Forelimb muscle (tissue), 1 donor: ENCODE measurements around the gene FAF1. TPM values are rescaled to one million over a fixed set of nuclear protein-coding genes. Genes with fewer than 3 reads are reported as not detected.

ENCODE experiments used
- DNase-seq: peaks from one replicate; pipeline ENCODE4 v3.0.0-alpha.2; 2013; ENCODE audit warnings: low read depth
- polyA plus RNA-seq: library from polyadenylated mRNA; unstranded; fragments of 120-200 nt; gene quantifications from one replicate; pipeline ENCODE4 v1.2.1, GENCODE V29; 2013; ENCODE audit not compliant: insufficient read length

FAF1 gene
- polyA plus RNA-seq, 1 donor, result 42.8 TPM

DNA sequence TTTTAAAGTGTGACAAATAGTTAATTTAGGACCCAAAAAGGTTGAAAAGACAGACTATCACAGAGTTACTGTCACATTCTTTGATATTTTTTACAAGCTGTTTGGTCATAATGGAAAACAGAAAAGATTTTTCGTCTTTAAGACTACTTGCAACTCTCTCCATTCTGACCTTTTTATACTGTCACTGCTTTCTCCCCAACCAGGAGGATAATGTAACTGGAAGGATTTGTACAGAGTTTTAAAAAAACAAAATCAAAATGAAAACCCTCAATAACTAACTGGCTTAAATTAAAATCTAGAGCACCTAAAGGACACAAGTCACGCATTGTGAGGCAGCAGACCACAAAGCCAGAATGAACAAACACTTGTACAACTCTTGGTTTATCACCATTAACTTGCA, 257.7 kb downstream of the FAF1 start:
- no peak for DNase-seq

DNA sequence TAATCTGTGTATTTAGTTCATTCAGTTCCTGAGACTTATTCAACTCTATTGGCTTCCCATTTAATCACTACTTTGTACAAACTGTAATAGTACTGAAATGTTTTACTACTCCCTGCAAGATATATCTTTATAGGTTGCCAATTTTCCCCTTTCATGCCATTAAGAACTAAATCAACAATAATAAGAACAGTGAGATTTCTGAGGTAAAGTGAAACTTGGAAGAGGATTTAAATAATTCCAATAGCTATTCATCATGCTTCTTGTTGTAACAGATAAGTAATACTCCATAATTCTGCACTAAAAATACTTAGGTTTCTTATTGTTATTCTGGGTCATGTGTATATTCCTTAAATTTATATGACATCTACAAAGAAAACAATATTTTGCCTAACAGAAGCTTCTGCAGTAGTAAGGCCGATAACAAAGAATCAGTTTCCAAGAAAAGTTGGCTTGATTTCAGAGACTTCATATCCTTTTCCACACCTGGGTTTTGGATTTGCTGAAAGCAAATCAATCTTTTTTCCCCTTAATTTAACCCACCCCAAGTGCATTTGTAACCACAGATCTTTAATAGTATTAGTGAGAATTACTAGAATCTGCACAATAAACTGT, 258.3 kb downstream of the FAF1 start:
- no peak for DNase-seq

DNA sequence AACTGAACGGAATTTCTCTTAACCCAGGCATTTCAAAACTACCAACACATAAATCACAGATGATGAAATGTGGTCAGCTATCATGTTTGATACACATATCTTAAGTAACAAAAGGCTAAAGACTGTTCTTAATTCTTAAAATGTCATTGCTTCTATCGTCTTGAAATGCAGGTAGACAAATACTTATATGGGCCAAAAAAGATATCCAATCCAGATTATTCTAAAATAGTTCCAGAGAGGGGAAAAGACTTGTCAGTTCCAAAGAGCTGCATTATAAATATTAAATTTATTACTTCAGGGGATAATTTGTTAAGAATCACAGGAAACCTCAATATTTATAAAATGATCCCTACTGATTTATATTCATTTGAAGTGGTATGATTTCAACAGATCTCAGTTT, 259.4 kb downstream of the FAF1 start:
- no peak for DNase-seq

DNA sequence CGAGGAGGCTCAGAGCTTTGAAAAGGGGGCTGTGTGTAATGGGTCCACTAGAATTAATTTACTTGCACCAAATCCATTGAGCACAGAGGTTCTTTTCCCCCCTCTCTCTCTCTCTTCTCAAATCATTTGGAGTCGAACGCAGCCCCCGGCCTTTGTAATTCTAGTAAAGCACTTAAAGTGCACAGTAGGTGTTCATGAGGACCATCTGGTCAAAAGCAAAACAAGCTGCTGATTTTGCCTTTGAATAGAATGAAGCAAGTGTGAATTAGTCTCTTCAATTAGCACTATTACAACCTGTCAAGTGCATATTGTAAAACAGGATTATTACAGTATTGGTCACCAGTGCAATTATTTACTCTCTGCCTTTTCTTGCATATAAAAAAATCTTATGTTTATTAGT, 259.9 kb downstream of the FAF1 start:
- no peak for DNase-seq

DNA sequence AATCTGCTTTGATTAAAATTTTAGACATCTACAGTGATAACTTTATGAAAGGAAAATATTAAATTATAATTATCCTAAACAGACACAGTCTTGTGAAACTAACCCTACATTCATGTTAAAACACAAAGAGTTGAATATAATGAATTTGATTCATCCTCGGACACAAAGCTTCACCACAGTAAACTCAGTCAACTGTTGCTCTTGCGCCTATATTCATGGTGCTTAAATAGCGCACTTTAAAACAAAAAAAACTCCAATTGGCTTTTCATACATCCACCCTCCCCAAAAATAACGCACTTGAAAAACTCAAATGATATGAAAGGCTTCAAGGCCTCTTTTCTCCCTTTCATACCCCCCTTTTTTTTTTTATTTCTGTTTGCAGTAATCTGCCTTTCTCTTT, 260.3 kb downstream of the FAF1 start:
- no peak for DNase-seq

DNA sequence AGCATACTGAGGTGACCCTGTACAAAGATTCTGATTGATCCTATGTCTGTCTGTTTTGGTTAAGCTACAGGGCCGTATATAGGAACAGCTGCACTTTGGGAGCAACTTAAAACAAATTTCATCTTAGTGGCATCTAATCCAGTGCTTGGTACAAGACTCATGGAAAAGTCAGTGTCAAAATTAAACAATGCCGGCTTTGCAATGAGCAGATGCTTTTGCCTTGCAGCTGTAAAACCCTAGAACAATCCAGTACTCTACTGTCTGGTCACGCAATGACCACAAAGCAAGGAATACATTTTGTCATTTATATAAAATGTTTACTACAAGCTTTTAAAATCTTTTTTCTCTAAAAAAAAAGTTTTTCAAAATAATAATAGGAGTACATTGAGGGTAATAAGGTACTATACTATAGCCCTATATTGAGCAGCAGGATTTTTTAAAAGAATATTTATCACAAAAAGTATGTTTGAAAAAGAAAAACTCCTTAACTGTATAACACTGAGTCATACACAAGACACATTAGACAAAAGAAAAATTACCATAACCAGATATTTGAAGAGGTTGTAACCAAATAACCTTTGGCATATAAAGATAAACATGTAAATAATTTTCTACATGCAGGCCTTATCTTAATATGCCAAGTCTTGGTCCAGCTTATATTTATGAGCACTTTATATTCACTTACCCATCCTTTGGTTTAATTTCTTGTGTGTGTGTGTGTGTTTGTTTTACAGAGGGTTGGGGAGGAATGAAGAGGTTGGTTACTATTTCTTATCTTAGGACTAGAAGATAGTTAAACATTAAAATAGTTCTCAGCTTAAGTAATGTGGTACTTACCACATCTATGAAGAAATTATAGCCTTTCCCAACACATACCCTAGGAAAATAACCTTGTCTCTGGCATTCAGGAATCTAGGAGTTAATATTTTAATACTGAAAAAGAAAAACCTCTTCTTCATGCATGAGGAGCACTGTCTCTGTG, 262.3 kb downstream of the FAF1 start:
- DNase-seq, result no peak

- DNase-seq, result no peak
Measured at GRCh38 chr1:50693829-50694228, 266.2 kb downstream of the FAF1 start.

- DNase-seq, result no peak
Measured at GRCh38 chr1:50684185-50684584, 275.9 kb downstream of the FAF1 start.

DNA sequence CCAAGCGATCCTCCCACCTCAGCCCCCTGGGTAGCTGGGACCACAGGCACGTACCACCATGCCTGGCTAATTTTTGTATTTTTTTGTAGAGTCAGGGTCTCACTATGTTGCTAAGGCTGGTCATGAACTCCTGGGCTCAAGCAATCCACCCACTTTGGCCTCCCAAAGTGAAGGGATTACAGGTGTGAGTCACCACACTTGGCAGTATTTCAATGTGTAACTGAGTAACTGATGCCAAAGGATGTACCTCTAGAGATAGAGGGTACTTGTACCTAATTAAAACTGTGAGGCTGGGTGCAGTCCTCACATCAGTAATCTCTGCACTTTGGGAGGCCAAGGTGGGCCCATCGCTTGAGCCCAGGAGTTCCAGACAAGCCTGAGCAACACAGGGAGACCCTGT, 278.1 kb downstream of the FAF1 start:
- DNase-seq, result no peak

GRCh38 chr1:50667710-50668356, 292.2 kb downstream of the FAF1 start:
- no peak for DNase-seq

- no peak for DNase-seq
Measured at GRCh38 chr1:50667272-50667671, 292.8 kb downstream of the FAF1 start.

GRCh38 chr1:50666849-50667248, 293.2 kb downstream of the FAF1 start:
- DNase-seq, result no peak

GRCh38 chr1:50665413-50665812, 294.7 kb downstream of the FAF1 start:
- no peak for DNase-seq

DNA sequence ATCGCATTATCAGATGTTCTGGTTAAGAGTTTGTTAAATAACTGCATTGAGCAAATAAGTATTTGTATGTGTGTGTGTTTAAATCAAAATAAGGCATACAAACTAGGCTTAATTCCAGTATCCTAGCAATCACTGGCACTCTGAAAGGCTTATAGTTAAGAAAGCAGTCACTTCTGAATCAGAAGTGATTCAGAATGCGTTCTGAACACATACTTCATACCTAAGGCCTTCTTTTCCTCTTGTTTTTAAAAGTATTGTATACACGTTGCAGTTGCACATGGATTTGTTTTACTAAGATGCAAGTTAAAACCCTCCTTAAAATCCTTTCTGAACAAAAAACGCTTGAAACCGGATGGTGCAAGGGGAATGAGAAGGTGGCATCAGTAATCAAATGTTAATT, 298.4 kb downstream of the FAF1 start:
- DNase-seq, result no peak

GRCh38 chr1:50659107-50659662, 300.9 kb downstream of the FAF1 start:
- no peak for DNase-seq

GRCh38 chr1:50658459-50659076, 301.5 kb downstream of the FAF1 start:
- DNase-seq, result no peak

- no peak for DNase-seq
Measured at GRCh38 chr1:50656931-50657330, 303.1 kb downstream of the FAF1 start.

DNA sequence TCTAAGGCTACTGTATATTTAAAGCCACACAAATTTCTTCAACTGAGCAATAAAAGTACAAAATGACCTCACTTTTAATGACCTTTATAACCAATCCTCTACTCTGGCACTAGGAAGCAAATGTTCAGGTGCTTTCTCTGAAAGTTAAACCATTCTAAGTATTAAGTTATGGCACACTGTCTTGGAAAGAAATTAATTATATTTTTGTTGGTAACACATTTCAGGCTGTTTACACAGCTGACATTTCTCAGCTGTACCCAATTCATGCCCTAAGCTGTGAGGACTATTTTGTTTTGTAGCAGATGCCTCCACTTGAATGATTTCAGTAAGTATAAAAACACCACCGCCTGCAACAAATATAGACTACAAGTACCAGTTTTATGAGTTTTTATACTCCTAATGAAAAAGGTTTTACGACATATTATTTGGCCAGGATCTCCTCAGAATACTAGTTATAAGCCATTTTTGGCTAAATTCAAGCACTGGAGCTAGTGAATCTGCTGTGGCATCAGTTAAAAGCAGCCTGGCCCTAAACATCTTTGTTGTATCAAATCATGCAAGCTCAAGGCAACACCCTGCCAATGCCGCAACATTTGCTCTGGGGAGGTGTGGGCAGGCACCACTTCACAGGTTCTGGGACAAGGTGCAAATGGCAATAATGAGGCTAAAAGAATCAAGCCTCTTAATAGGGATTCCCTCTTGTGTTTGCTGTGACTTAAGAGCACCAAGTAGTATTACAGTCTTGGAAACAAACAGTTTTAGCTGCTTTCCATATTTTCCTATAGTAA, 308.4 kb downstream of the FAF1 start:
- no peak for DNase-seq

GRCh38 chr1:50646526-50646925, 313.5 kb downstream of the FAF1 start:
- no peak for DNase-seq

DNA sequence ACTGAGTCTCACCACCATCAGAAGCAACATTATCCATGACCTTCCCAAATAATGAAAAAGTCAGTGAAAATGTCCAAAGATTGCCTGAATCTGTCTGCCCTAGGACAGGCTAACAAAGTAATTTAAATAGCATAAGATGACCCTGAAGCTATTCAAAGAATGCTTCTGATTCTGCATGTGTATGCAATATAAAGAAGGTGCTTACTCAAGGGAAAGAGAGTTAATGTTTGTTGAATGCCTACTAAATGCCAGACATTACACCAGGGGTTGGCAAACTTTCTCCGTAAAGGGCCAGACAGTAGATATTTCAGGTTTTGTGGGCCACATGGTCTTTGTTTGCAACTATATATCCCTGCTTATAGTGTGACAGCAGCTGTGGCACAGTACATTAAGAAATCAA, 314.9 kb downstream of the FAF1 start:
- no peak for DNase-seq

DNA sequence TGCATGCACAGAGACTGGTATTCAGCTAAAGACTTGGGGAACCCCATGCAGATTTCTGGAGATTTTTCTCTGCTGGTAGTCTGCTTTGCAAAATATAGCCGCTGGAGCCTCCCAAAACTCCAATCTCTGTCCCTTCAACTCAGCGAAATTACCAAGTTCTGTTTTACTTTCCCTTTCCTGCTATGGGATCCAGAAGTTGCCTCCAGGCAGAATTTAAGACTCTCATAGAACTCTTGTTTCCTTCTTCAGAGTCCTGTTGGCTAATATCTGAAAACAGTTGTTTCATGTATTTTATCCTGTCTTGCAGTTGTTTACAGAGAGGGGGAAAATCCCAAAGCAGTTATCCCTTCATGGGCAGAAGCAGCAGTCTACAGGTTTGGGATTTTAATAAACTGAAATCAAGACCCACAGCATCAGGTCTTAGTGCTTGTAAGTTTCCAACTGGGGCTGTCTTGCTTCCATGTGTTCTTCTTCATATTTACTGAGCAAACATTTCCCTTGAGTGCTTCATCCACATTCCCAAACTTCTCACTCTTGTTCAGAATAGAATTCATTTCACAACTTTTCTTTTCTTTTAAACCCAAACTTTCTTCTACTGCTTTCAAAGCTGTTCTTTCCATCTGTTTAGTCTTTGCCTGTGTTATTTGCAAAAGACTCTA, 315.5 kb downstream of the FAF1 start:
- no peak for DNase-seq
